Amniotic stem cell (primary cell): Measurements from ENCODE around the gene PIK3C3.
A peak's percentile ranks its signal among the peaks of the same experiment; 100 is the strongest.
"Not testable (repeated sequence)": the region's sequence is repeated elsewhere in the genome, so short reads cannot be mapped to it uniquely, and the experiment has no call there.

Experiments
- DNase-seq: peaks from one replicate; lab custom pipeline; 2025; lab: John Stamatoyannopoulos, UW

Gene PIK3C3

DNA sequence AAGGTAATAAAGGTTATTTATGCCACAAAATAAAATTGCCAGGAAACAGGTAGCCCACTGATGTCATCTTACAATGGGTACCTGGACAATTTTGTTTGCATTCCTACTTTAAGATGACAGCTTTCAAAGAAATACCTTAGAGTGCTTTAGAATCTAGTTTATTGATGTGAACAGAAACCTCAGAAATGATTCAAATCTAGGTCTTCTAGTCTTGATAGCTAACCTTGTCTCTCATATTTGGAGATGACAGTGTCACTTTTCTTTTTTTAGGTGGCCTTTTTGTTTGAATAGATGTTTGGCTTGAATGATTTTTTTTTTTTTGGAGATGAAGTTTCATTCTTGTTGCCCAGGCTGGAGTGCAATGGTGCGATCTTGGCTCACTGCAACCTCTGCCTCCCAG, 69.1 kb downstream of the PIK3C3 start:
- DNase-seq, result no peak

DNA sequence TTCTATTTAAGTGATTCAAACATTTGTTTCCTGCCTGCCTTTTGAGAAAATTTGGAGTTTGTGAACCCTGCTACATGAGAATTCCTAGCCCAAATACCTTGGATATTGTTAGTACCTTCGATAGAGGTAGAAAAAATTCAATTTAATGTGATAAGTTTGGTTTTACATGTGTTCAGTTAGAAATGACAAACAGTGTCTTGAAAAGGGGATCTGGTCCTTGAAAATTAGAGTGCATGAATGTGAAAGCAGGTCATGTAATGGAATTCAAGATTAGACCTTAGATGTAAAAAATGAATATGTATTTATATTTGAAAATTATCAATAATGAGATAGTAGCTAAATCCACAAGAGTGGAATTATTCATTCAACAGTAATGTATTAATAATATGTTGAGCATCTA, 70.5 kb downstream of the PIK3C3 start:
- no peak for DNase-seq

DNA sequence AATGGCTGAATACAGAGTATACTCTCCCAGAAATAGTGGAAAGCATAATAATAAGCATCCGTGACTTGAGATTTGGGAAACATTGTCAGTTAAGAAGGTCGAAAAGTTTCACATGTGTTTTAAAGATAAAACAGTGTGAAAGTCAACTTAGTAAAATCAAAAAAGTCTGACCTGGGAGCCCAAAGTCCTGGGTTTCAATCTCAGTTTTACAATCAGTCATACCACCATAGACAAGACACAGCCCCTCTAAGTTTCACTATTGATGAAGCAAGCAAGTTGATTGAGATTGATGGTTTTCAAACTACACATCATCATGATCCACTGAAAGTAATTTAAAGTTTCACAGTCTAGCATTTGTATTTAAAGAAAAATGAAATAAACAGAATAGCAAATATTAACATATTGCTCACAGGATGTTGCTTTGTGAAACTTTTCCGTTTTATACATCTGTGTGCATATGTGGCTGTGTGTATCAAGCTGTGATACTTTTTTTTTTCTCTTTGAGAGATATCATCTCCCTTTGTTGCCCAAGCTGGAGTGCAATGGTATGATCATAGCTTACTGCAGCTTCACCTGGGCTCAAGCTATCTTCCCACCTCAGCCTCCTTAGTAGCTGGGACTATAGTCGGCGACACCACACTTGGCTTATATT, 71.1 kb downstream of the PIK3C3 start:
- DNase-seq, result no peak

DNA sequence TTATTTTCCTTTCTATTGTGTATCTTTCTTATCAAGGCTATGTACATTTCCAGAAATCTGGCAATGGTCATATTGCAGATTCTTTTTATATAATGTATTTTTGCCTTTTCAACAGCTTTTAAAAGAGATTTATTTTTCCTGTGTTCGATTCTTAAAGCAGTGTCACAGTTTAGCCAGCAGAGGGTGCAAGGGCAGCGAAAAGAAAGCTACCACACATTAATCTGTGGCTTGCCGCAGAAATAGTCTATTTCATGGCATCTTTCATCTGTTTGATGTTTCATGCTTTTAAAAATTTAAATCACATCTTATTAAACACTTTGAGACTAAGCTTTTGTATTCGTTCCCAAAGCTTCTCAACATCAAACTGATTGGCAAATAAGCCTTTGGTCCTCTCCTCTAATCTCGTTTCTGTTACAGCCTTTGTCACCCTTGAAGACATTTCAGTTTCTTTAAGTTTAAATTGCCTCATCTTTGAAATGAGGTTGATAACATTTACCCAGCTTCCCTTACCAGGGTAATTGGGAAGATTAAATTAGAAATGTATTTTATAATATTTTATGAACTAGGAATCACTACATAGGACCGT, 73.3 kb downstream of the PIK3C3 start:
- peak; percentile 29 for DNase-seq

DNA sequence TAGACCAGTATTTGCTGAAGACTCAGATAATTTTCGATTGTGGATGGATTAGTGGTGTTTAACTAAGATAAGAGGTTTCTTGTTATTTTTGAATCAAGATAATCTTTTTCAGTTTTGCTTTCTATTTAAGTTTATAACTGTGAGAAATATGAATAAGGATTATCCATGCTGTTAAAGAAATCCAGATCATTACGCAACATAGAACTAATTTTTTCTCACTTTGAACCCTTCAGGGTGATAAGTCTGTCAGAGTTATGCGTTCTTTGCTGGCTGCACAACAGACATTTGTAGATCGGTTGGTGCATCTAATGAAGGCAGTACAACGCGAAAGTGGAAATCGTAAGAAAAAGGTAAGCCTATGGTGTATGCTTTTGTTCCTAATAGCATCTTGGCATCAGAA, 74.1 kb downstream of the PIK3C3 start:
- no peak for DNase-seq

DNA sequence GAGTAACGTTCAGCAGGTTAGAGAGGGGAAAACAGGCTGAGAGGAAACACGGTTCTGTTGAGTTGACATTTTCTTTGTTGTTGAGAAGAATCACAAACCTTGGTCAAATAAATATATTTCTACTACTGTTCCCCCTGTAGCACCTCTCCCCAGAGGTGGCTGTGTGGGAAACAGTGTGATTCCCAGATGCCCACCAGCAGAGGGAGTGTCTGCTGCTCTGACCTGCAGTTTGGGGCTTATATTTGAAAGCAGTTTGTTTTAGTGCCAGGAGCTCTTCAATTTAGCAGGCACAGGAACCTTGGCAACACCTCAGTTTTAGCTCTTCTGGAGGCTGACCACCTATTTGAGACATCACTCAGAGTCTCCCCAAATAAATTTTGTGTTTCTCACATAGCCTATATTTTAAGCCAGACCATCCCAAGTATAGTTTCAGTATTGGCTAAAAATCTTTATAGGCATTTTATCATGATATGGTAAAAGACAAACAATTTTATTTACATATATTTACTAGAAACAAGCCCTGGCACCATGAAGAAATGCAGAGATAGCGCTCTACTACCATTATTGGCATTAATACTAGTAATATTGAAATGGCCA, 75.7 kb downstream of the PIK3C3 start:
- DNase-seq, result no peak

DNA sequence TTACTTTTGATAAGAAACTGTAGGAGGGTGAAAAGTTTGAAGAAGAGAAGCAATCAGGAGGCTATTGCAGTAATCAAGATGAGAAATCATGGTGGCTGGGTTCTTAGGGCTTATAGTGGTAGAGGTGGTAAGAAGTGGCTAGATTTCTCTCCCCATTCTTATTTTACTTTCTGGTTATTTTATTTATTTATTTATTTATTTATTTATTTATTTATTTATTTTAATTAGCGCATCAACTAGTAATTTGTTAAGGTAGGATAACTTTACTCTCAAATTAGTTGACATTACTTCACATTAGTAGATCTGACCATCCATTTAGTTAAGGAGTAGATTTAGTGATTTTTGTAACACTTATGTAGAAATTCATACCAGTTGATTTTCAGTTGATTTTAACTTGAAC, 77.4 kb downstream of the PIK3C3 start:
- no peak for DNase-seq

DNA sequence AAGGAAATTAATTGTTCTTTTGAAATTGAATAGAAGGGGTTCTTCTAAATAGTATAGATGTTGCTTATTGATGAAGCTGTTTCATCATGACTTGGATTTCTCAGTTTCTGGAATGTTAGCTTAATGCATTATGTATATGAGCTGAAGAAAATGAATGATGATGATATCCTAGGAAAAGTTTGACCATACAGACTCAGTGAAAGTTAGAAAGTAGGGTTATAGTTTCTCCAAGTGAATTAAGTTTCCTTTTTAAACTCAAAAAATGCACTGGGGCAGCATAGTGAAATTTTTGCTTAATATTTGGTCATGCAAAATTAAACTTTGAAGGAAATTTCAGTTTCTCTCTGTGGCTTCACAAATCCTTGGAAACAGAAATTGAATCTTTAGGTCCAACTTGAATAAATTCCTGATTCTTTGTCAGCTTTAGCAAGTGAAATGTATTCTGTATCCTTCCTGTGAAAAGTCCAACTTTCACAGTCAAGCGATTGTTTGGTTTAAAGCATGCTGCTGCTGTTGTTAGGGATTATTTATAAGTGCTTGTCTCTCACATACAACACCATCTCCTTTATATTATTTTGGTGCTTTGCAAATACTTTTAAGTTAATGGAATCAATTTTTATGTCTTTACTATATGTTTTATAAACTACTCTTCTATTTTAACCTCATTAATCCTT, 78.2 kb downstream of the PIK3C3 start:
- no peak for DNase-seq

DNA sequence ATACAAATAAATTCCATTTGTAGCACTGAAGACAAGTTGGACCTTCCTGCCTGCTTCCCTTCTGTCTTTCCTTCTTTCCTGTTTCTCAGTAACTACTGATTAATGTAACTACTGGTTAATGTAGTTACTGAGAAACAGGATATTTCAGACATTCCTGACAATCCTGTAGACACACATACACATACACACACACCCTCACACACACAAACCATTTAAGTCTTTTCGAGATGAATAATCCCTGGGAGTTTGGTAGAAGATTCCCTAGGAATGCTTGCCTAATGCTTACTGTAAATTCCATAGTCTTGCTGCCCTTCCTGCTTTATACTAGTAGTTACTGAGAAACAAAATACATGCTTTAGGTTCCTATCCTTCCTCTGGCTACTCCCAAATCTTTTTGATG, 83.9 kb downstream of the PIK3C3 start:
- peak; percentile 46 for DNase-seq

DNA sequence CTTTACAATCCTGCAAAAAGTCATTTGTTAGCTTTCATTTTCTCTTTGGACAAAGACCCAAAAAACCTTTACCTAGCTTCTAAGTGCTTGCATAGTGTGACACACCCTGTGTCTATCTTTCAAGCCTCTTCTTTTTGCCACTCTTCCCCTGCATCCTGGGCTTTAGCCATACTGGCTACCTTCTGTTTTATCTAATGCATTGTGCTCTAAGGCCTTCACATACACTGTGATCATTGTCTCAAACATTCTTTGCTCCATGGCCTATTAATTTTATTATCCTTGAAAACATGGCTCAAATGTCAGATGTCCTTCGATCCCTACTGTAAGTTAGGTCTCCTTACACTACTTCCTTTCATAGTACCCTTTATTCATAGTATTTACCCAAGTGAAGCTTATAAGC, 84.4 kb downstream of the PIK3C3 start:
- no peak for DNase-seq

DNA sequence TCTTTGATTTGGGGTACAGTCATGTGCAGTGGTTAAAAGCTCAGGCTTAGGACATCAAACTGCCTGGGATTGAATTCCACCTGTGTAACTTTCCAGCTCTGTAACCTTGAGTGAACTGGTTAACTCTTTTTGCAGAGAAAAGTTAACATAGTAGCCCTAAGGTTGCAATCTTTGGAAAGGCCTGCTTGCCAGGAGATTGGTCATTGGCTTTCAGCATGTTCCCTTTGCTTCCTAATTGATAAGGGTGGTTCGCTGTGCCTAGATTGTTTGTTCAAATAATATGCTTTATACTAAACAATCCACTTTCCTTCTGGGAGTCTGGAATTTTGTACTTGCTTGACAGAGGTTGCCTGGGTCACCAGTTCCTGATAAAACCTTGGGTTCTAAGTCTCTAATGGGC, 86.8 kb downstream of the PIK3C3 start:
- no peak for DNase-seq

DNA sequence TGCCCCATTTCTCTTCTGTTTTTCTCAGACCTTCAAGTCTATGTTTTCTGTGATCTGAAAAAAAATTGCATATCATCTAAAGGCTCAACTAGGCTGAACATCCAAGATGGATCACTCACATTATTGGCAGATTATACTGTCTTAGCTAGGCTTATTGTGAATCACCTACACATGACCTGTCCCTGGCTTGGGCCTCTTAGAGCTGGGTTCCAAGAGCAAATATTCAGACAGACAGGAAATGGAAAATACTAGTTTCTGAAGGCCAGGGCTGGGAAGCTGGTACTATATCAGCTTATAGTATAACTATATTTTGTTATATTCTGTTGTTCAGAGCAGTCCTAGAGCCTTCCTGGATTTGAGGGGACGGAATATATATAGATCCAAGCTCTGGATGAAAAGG, 90.3 kb downstream of the PIK3C3 start:
- no peak for DNase-seq

DNA sequence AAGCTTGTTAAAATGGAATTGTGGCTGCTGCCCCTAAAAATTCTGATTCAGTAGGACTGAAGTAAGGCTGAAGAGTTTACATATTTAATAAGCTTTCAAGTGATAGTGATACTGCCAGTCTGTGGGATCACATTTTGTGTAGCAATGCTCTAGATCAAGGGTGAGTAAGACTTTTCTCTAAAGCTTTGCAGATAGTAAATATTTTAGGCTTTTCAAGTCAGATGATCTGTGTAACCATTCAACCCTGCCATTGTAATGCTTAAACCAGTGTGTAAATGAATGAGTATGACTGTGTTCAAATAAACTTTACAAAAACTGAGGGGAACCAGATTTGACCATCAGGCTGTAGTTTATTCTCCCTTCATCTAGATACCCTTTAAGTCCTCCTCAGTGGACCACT, 92.7 kb downstream of the PIK3C3 start:
- no peak for DNase-seq

DNA sequence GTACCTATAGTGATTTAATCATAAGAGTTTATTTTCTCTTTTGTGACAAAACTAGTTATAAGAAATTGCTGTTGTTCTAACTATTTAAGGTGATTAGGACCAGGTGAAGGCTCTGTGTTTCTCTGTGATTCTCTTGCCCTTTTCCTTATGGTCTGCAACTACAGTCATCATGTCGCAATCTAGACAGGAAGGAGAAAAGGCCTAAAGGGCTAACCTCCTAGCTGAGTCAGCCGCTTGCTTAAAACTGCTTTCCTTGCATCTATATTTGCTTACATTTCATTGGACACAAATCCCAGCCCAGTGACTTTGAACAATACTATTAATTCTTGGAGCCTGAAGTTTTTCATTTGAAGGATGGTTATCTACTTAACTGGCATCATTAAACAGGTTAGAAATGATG, 93.1 kb downstream of the PIK3C3 start:
- DNase-seq, result peak; percentile 89

DNA sequence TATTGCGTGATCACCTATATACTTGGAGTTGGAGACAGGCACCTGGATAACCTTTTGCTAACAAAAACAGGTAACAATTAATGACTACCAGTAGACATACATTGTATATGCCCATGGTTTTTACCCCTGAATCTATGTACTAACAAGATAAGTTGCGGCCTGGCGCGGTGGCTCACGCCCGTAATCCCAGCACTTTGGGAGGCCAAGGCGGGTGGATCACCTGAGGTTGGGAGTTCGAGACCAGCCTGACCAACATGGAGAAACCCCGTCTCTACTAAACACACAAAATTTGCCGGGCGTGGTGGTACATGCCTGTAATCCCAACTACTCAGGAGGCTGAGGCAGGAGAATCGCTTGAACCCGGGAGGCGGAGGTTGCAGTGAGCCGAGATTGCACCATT, 94.5 kb downstream of the PIK3C3 start:
- DNase-seq, result not testable (repeated sequence)

DNA sequence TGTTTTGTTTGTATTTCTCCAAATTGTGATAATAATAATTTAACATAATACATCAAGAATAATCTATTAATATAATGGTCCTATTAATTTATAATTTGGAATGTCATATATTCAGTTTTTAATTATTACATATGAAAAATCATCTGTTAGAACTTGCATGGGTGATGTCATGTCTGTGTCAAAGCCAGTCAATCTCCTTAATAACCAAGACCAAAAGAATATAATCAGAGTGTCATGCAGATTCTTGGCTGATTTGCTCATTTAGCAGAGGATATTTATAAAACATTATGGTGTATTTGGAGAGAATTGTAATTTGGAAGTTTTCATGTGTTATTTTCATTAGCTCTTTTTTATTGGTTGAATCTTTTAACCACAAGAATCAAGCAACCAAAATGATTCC, 96.4 kb downstream of the PIK3C3 start:
- DNase-seq, result no peak

DNA sequence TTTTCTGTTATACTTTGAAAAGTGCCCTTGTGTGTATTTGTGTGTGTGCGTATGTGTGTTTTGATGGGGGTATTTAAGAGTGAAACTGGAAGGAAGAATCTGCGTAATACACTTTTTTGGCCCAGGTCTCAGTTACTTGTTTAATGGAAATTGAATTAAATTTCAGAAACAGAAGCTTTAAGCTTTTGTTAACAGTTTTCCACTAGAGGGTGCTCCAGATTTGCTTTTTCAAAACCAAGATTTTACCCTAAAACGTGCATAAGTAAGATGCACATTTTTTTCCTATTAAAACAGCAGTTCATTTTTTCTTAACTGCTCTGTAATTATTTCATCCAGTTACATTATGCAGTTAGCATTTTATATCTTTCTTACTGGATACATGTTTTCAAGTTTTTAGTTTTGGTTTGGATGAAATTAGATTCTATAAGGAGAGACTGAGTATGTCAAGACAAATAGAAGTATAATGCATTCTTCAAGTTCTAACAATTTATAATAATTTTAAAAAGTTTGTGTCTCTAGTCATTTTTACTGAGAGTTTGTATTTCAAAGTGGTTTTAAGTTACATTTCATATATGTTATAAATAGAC, 97.2 kb downstream of the PIK3C3 start:
- peak; percentile 16 for DNase-seq

DNA sequence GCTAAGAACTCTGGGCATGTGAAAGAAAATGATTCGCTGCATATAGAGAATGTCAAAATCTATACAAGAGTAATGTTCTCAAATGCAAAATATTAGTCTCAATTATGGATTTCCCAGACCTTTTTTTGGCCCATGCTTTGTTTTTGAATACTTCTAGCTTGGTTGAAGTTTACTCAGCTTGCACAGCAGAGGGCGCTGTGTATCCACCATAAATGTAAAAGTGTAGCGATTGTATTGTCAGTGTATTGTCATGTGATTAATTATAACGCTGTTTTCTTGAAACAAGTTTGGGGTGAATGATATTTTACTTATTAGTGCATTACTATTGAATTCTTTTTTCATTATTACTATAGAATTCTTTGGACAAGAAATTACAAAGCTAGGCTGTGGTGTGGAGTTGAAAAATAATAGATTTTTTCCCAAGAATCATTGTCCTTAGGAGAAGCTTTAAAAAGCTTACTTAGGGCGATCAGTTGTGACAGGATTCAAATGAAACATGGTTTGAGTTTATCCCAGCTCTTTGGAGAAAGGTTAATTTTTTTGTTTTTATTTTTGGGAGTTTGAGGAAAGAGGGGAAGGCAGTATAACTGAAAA, 98.3 kb downstream of the PIK3C3 start:
- peak; percentile 14 for DNase-seq

DNA sequence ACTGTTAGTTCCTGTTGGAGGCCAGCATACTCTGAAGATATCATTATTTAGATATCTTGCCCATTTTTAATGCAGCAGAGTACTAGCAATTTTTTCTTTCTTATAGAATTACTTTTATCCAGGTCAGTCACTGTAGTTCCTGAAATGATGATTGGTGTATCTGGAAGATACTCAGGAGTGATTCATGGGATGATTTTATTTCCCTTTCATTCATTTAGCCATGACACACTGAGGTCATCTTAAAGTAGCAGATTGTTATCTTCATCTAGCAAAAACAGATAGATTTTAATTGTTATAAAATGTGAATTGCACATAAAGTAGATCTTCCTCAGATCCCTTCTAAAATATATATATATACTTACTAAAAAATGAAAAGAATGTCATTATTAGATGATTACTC, 109.1 kb downstream of the PIK3C3 start:
- DNase-seq, result no peak

DNA sequence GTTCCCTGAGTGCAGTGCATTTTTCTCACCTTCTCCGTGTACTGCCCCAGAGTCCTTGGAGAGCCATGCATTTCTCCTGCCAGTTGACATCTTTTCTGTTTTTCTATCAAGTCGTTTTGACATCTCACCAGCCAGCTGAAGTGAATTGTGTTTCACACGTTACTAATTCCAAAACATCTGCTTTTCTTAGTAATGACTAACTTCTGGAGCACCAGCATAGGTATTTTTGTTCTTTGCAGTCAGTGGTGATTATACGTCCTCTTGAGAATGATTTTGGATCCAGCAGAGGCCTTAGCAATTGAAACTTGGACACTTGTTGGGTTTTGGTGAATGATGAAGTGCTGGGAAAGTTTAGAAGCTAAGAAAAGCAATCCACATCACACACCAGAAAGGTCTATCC, 112.5 kb downstream of the PIK3C3 start:
- no peak for DNase-seq

DNA sequence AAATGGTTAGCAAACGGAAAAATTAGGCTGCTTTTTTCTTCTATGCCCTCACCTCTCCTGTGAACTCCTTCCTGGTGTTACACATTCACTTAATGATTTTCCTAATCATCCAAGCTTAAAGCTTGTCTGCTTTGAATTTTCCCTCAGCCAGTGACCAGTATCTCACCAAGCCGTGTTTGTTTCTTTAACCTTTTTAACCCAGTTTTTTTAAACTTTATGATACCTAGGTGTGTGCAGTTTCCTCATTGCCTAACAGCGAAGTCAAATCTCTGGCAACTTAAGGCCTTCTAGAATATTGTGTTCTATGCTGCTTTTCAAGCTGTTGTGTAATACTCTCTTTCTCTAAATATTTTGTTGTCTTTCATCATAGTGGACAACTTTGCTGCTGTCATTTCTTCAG, 113.0 kb downstream of the PIK3C3 start:
- no peak for DNase-seq

DNA sequence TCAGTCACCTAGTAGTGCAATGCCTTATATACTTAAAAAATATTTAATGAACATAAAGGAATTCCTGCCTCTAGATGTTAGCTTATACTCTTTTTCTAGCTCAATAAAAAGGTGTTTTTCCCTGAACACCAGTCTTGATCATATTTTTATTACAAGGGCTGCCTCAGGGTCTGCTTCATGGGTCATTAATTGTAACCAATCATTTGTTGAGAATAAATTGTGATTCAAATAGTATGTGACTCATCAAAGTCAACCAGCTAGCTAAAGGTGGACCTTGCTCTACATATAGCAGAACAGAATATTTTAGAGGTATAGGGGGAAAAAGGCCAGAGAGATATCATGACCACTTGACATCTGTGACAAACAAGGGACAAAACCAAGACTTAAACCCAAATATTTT, 114.0 kb downstream of the PIK3C3 start:
- no peak for DNase-seq

DNA sequence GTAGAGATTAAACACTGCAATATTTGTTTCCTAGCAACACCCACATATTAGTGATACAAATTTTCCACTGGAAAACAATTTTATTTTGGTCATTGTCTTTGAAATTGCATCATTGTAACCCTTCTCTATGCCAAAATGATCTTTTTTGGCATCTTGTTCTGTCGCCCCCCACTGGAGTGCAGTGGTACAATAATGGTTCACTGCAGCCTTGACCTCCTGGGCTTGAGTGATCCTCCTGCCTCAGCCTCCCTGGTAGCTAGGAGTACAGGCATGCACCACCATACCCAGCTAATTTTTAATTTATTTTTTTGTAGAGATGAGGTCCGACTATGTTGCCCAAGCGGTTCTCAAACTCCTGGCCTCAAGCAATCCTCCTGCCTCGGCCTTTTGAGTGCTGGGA, 117.4 kb downstream of the PIK3C3 start:
- DNase-seq, result no peak
